PC-3 (cell line): Measurements from ENCODE around the gene UBE3A. TPM values are rescaled to one million over a fixed set of nuclear protein-coding genes. Genes with fewer than 3 reads are reported as not detected.

ENCODE experiments used
- ATAC-seq: fragments of 200-7000 bp; cut with Tn5 transposase; 2 replicates; pipeline ENCODE4 v1.9.1; 2020; ENCODE audit warnings: mild to moderate bottlenecking, moderate library complexity
- BruUV-seq: library from RNA; stranded (reverse); fragments of 400-500 nt; replicated peaks from 2 replicates; lab custom pipeline; 2021; lab: Mats Ljungman, UMichigan
- CTCF ChIA-PET: fragments of 300-600 bp; sonication (Branson Sonifier 250); formaldehyde crosslinking; loops from one replicate; lab custom pipeline; 2022; ENCODE audit warnings: antibody characterized with exemption; lab: Charles Lee
- POLR2A ChIA-PET: fragments of 300-600 bp; sonication (Branson Sonifier 250); formaldehyde crosslinking; loops from one replicate; lab custom pipeline; 2022; ENCODE audit warnings: antibody characterized with exemption; ENCODE audit not compliant: unreplicated experiment; lab: Charles Lee
- DNase-seq: peaks from one replicate; pipeline ENCODE4 v3.0.0-alpha.2; 2015
- H2AFZ ChIP-seq: fragments of 300-600 bp; sonication (generic); 2 replicates; pipeline ENCODE4 v1.6.0; 2016; ENCODE audit warnings: antibody characterized with exemption, low read length
- H3F3A ChIP-seq: fragments of 300-600 bp; sonication (generic); one replicate; pipeline ENCODE4 v1.6.0; 2017; ENCODE audit warnings: antibody characterized with exemption, low read length, control low read depth, mild to moderate bottlenecking; ENCODE audit not compliant: unreplicated experiment
- H3K27ac ChIP-seq: fragments of 300-600 bp; sonication (generic); 2 replicates; pipeline ENCODE4 v1.5.1; 2016; ENCODE audit warnings: mild to moderate bottlenecking, low read length
- H3K27me3 ChIP-seq: fragments of 300-600 bp; sonication (generic); 2 replicates; pipeline ENCODE4 v1.6.1; 2016; ENCODE audit warnings: low read length, mixed read lengths
- H3K36me3 ChIP-seq: fragments of 300-600 bp; sonication (generic); 2 replicates; pipeline ENCODE4 v1.6.1; 2016; ENCODE audit warnings: low read depth, mixed run types, low read length, mixed read lengths
- H3K4me1 ChIP-seq: fragments of 300-600 bp; sonication (generic); 2 replicates; pipeline ENCODE4 v1.5.1; 2016; ENCODE audit warnings: low read length; ENCODE audit not compliant: insufficient read depth
- H3K4me2 ChIP-seq: fragments of 300-600 bp; sonication (generic); 2 replicates; pipeline ENCODE4 v1.6.0; 2016; ENCODE audit warnings: low read length
- H3K4me3 ChIP-seq: fragments of 300-600 bp; sonication (generic); 2 replicates; pipeline ENCODE4 v1.5.1; 2016; ENCODE audit warnings: mild to moderate bottlenecking, low read length, mixed read lengths
- H3K79me2 ChIP-seq: fragments of 300-600 bp; sonication (generic); 2 replicates; pipeline ENCODE4 v1.6.1; 2017; ENCODE audit warnings: low read length, mixed read lengths
- H3K9ac ChIP-seq: fragments of 300-600 bp; sonication (generic); 2 replicates; pipeline ENCODE4 v1.6.0; 2016; ENCODE audit warnings: mild to moderate bottlenecking, low read length
- H3K9me2 ChIP-seq: fragments of 300-600 bp; sonication (generic); replicated peaks from 2 replicates; pipeline ENCODE4 v1.6.1; 2016; ENCODE audit warnings: mixed run types, low read length, mixed read lengths
- H3K9me3 ChIP-seq: fragments of 300-600 bp; sonication (generic); 2 replicates; pipeline ENCODE4 v1.6.1; 2016; ENCODE audit warnings: low read length, mixed read lengths
- H4K20me1 ChIP-seq: fragments of 300-600 bp; sonication (generic); 2 replicates; pipeline ENCODE4 v1.6.1; 2016; ENCODE audit warnings: low read length, mixed read lengths
- CTCF ChIP-seq: fragments of 300-600 bp; sonication (generic); conservative IDR thresholded peaks from 2 replicates; pipeline ENCODE4 v1.5.1; 2017; ENCODE audit warnings: antibody characterized with exemption, low read depth, mild to moderate bottlenecking, low read length
- EZH2 ChIP-seq: fragments of 300-600 bp; sonication (generic); IDR thresholded peaks from one replicate; pipeline ENCODE4 v1.6.1; 2017; ENCODE audit warnings: antibody characterized with exemption, mild to moderate bottlenecking, low read length; ENCODE audit not compliant: unreplicated experiment
- EZH2phosphoT487 ChIP-seq: fragments of 300-600 bp; sonication (generic); IDR thresholded peaks from 2 replicates; pipeline ENCODE4 v1.6.1; 2018; ENCODE audit warnings: mild to moderate bottlenecking, antibody characterized with exemption, low read length, borderline replicate concordance
- intact Hi-C: fragments of 100-400 bp; cut with micrococcal nuclease; formaldehyde crosslinking; loops from 2 replicates; pipeline ENCODE4 v1.9.0; 2023
- total RNA-seq: library from RNA; depleted of rRNA; stranded (reverse); fragments of >200 nt; gene quantifications from 2 replicates; pipeline ENCODE4 v1.2.3, GENCODE V29; 2014

UBE3A gene
- total RNA-seq, 1 experiment from 2014 or later, result 59.5 TPM

- Histone ChIP-seq H3K27me3 (no peaks in the 10 kb centered on the region), H3K79me2 (peaks cover 35% of the 10 kb centered on the region), H3K36me3 (peaks cover 40% of the 10 kb centered on the region), H3K4me1 (no peaks in the 10 kb centered on the region), H3K4me2 (no peak overlapping the region), H3F3A (no peaks in the 10 kb centered on the region), H3K4me3 (no peak overlapping the region), H3K9me2 (no peaks in the 10 kb centered on the region), H2AFZ (no peak overlapping the region), H3K9ac (no peak overlapping the region), H4K20me1 (no peaks in the 10 kb centered on the region), H3K27ac (no peak overlapping the region), H3K9me3 (no peaks in the 10 kb centered on the region)
- intact Hi-C loops, result no loop called here
- ChIA-PET POLR2A (no interaction called here), CTCF (no interaction called here)
- DNase-seq (no peak), ATAC-seq (no peak)
- TF ChIP-seq CTCF (no peak), EZH2phosphoT487 (no peak), EZH2 (no peak)
- BruUV-seq, result no TSS peak
Observed at GRCh38 chr15:25402342-25402741, 36.5 kb downstream of the UBE3A start.

GRCh38 chr15:25401501-25401900 is 37.3 kb downstream of the UBE3A start:
- no TSS peak for BruUV-seq
- CTCF ChIA-PET, result no interaction called here

More at GRCh38 chr15:25401501-25401900, 37.3 kb downstream of the UBE3A start:
- H3K4me3 ChIP-seq, result no peak overlapping the region
- no peaks in the 10 kb centered on the region for H3K9me3 ChIP-seq
- no peak overlapping the region for H3K27ac ChIP-seq
- H3K4me2 ChIP-seq, result no peak overlapping the region
- TF ChIP-seq EZH2 (no peak), EZH2phosphoT487 (no peak), CTCF (no peak)
- no peaks in the 10 kb centered on the region for H4K20me1 ChIP-seq
- no peak overlapping the region for H3K9ac ChIP-seq
- H3K79me2 ChIP-seq, result peaks cover 33% of the 10 kb centered on the region
- no peak overlapping the region for H2AFZ ChIP-seq
- no peaks in the 10 kb centered on the region for H3K27me3 ChIP-seq
- no peaks in the 10 kb centered on the region for H3F3A ChIP-seq
- intact Hi-C loops, result no loop called here
- ATAC-seq (no peak), DNase-seq (no peak)
- peaks cover 40% of the 10 kb centered on the region for H3K36me3 ChIP-seq
- H3K4me1 ChIP-seq, result no peaks in the 10 kb centered on the region
- POLR2A ChIA-PET, result no interaction called here
- no peaks in the 10 kb centered on the region for H3K9me2 ChIP-seq
